ENCODE measurements around the gene ASAP2.

ASAP2 gene

DNA sequence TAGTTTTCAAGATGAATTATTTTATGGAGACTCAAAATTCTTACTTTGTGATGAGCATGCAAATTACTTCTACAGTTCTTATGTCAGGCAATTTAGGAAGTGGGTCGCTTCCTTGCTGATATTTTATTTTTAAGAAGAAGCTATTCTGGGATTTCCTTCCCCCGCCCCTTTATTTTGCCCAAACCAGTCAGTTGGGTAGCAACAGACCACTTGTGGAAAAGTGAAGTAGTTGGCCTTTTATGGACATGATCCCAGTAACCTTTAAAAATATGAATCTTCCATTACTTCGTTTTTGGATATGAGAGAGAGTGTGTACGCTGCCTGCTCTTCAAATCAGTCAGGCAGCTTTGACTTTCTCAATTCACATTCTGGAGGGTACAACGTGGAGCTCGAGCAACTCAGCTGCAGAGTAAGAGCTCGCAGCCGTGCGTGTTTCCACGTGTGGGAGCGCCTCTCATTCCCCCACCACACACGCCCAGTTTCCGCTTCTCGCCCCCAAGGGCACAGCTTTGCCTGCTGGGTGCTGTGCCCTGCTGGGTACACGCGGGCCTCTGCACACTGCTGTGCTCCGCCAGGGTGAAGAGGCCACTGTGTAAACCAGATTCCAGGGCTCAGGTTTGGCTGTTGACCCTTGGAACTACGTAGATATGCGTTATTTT lies 124.1 kb downstream of the ASAP2 start:
- no peak for DNase-seq

DNA sequence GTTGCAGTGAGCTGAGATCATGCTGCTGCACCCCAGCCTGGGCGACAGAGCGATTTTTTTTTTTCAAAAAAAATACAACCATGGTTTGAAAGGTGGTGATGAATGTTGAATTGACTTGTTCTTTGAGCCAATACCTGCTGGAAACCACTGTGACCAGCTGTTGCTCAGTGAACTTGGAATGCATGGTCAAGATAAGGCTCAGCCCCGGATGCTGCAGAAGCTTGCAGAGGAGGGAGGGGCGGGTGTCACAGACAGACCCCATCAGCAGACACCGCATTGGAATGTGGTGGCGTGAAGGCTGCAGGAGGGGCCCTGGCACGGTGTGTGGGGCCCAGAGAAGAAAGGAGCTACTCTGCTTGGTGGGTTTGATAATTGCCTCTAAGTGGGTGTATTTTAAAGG lies 125.1 kb downstream of the ASAP2 start:
- no peak for DNase-seq

DNA sequence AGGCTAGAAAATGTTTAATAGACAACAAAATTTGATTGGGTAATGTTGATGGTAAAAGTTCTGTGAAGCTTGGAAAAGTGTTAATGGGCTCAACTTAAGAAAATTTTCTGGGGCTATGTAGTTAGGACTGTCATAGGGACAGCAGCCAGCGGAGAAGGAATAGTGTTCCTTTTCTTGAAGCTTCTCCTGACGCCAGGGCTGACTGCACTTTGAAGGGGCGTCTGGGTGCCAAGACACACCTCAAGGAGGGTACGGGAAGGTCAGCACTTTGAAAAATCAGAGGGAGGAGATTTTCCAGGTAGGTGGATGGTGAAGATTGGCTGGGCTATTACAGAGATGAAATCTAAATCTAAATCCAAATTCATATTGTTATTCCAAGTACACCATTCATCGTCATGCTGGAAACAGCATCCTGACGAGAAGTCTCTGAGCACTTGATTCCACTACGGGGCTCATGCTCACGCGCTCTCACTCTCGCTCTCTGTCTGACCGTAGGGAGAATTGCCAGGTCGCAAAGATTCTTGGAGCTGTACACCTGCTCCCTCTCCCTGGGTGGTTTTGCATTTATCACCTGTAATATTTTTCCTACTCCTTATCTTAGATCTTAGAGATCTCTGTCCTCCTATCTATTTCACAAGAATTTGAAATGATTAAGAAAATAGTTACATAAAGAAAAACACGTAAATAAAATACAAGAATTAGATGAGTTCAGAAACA lies 125.7 kb downstream of the ASAP2 start:
- no peak for DNase-seq

DNA sequence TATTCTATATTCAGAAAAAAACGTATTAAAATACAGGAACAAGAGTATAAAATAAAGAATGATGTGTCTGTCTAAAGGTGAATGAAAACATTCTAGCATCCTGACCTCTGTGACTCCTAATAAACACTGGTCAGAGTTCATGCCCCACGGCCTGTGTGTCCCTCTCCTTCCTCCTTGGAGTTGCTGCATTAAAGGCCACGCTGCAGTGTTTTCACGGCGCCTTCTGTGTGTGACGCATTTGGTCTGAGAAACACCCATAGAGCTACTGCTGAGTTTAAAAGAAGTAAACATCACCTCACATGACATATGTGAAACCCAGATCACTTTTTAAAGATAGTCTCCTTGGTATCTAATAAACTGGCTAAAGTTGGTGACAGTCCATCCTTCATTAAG lies 126.2 kb downstream of the ASAP2 start:
- no peak for DNase-seq

DNA sequence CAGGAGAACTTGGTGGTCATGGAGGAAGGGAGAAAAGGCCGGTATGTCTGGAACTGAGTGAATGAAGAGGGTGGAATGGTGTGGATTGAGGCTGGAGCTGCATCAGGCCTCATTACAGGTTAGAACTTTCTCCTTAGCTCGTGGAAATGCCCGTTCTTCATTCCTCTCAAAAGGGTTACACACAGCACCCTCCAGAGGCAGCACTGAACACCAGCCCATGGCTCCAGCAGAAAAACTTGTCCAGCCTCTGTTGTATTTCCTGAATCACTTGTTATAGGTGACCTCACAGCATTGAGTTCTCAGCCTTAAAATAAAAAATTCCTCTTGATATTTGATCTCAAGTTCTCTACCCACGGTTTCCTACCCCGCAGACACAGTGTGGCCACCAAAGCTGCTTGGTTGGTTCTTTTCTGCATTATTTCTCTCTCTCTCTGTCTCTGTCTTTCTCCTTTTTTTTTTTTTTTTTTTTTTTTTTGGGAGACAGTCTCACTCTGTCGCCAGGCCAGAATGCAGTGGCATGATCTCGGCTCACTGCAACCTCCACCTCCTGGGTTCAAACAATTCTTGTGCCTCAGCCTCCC lies 127.1 kb downstream of the ASAP2 start:
- DNase-seq, result no peak

DNA sequence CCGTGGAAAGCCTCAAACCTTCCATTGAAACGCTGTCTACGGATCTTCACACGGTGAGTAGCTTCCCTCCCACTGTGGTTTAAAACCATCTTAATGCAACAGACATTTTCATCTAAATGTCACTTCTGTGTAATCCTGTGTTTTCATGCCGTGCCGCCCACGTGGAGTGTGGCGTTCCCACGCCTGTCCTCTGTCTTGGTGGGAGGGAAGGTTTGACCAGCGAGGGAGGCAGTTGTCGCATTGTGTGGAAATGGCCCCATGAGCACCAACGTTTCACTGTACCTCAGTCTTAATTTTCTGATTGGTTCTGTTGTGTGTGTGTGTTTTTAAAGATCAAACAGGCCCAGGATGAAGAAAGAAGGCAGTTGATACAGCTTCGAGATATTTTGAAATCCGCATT lies 128.1 kb downstream of the ASAP2 start:
- no peak for DNase-seq

DNA sequence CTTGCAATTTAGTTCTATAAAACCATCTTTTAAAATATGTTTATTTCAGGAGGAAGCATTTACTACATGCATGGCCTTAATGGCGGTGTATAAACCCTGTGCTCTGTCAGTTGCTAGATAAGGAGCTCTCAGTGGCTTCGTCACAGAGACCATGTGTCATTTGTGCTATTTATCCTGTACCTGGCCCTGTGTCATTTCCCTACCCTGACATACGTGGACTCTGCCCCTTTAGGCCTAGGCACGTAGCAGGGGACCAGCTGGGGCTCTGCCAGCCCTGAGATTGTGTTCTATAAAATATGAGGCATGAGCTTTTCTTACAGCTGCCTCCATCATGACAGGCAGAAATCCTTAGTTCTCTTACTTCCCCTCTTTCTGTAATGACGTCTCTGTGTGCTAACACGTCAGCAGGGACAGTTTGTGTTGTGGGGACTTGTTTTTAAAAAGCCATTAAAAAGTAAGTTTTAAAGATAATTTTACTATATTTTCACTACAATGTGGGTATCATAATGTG lies 128.8 kb downstream of the ASAP2 start:
- DNase-seq, result no peak

DNA sequence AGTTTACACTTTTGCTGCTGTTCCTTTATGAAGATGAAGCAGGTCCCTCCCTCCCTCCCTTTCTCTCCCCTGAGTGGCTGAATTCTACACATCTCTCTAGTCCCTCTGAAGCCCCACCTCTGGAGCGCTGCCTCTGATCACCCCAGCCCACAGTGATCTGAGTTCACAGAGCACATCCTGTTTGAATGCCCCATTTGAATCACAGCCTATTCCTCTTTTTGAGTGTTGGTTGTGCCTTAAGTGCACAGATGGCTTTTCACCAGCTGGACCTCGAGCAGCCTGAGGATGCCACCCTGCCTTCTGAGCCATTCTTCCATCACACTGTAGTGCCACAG lies 129.6 kb downstream of the ASAP2 start:
- DNase-seq, result no peak

DNA sequence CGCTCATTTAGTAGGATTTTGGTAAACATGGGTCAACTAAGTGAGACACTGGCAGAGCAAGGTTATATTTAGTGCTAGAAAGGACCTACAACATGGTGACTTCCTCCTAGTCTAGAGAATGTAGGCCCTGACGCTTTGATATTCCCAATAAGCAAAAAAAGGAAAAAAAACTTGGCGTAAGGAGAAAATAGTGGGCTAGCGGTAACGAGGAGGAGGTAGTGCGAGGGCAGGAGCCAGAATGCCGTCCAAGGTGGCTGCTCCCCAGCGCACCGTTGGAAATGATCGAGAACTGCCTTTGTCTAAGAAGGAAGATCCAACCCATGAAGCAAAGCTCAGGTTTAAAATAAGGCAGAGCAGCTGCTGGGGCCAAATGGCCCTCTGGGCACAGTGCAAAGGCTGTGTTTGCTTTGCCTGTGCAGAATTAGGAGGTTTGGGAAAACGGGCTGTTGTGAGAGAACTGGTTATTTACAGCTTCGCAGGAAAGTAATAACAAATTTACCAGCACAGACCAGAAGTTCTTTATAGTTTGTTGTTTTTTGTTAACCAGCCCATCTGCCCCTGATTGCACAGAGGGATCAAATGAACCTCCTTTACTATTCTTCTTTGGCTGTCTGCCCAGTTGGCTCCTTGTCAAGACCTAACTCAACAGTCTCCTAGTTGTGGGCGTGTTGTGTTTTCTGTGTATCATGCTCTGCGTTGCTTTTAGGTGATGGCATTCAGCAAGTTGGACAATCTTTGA lies 130.1 kb downstream of the ASAP2 start:
- no peak for DNase-seq

DNA sequence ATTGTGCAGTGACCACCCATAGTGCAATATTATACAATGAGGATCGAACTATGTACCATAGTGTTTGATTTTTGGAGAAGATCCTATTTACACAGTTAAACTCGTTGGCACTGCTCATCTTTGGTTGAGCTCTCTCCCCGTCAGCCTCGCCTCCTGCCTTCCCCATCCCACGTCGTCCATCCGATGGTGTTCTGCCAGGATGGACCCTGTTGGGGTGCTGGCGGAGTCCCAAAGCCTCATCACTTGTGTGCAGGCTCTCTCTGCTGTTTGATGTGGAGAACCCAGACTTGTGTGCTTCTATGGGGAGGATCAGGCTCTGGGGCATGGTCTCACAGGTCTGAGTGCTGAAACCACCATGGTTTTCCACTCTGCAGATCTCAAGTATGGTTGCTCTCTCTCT lies 131.3 kb downstream of the ASAP2 start:
- no peak for DNase-seq

DNA sequence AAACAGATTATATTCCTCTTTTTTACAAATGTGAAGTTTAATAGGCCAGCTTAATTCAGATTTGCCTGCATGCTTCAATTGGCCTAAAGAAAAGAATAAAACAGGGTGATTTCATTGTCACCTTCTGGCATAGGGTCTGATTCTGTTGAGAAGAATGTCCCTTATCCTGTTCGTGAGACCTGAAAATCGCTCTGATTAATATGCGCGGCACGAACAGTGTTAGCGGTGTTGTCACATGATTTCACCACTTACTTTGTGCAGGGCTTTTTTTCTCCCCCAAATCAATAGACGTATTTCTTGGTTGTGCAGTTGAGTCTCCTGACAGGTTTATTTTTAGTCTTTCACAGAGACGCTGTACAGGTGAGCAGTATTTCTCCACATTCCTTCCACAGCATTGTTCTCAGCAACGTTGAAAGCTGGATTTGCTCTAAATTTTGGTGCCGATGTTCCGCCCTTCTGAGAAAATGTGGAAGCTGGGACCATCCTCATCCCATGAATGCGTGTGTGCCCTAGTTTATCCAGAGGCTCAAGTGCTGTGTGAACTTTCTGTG lies 134.8 kb downstream of the ASAP2 start:
- DNase-seq, result no peak

DNA sequence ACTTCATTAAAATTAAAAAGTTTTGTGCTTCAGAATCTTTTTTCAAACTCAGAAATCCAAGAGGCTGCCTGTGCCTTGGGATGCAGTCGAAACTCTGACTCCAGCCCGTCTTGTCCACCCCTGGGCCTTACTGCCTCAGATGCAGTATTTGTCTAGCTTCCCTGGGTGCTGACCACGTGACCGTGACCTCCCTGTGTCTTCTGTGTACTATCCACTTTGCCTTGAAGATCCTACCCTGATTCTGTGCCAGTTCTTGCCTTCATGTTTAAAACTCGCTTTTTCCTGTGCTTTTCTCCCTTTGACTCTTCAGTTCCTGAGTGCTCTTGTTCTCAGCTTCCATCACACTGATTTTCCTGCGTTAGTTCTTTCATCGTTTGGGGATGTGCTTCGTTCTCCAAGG lies 136.0 kb downstream of the ASAP2 start:
- DNase-seq, result no peak

DNA sequence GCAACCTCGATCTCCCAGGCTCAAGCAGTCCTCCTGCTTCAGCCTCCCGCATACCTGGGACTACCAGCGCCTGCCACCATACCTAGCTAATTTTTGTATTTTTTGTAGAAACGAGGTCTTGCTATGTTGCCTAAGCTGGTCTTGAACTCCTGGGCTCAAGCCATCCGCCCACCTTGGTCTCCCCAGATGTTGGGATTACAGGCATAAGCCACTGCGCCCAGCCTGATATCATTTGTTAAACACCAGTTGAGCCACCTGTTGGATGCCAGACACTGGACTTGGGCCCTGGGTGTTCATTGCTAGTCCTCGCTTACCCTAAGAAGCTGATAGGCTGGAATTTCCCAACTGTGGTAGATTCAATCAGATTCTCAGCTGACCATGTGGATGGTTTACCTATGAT lies 136.9 kb downstream of the ASAP2 start:
- DNase-seq, result no peak

DNA sequence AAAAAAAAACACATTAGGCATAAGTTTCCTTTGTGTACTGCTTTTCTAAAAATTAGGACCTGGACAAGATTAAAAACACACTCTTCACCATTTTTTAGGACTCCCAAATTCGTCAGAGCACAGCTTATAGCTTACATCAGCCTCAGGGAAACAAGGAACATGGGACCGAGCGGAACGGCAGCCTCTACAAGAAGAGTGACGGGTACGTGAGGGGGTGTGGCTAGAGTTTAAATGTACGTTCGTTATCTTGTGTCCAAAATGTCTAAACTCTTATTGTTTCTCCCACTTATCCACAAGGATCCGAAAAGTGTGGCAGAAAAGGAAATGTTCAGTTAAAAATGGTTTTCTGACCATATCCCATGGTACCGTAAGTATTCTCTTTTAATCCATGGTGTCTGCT lies 137.8 kb downstream of the ASAP2 start:
- no peak for DNase-seq

DNA sequence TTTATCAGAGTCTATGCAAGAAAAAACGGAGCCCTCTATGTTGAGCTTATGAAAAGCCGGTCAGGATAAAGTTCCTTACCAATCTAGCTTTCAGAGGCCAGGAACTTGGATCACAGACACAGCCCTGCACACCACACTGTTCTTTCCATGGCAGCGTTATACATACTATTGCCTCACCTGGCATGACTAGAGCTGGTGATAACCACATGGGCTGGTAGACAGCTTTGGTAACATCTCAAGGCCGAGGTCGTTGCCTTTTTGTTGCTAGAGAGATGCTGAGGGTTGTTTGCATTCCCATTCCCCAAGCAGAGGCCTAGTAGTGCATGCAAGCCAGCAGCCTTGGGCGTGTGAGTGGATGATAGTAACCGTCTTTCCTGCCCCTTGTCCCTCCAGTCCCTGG lies 138.7 kb downstream of the ASAP2 start:
- DNase-seq, result no peak

DNA sequence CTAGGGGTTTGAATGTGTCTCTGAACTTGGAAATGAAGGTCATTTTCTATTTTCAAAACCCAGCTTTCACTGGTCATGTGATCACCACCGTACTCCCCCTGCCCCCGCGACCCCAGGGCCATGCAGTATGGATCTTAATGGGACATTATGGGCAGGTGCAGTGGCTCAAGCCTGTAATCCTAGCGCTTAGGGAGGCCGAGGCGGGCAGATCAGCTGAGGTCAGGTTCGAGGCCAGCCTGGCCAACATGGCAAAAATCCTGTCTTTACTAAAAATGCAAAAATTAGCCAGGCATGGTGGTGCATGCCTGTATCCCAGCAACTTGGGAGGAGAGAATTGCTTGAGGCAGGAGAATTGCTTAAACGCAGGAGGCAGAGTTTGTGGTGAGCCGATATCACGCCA lies 139.4 kb downstream of the ASAP2 start:
- DNase-seq, result no peak

DNA sequence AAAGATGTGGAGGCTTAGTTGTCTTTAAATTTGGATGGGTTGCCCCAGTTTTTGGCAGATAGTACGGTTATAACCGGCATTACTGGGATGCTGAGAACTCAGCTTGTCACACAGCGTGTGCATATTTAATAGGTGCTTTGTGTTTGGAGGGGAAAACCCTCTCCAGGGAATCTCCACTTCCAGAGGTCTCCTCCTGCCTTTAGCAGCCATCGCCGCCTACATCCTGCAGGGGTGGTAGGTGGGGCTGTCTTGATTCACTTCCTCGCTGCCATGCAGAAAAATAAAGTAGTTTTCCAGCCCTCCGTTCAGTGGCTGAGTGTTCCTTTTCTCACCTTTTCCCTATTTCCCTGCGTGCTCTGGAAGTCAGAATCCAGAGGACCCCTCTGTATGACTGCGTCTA lies 140.3 kb downstream of the ASAP2 start:
- no peak for DNase-seq

DNA sequence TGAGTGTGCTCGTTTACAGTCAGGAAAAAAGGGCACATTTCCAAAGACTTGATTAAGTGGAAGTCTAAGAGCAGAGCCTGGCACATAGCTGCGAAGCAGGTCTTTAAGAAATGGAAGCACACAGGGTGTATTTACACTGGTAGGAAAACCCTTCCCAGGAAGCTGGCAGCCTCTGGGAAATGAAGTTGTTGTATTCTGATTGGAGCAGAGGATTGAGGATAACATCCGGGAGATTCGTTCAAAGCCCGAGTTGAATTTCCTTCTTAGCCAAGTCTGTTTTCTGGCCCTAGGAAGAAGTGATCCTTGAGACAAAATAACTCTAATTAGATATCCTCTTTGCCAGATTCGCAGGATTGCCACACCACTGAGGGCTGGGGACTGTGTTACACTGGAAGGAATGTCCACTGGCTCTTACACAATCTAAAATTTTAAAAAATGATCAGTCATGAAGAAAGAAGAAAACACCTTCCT lies 140.8 kb downstream of the ASAP2 start:
- no peak for DNase-seq

DNA sequence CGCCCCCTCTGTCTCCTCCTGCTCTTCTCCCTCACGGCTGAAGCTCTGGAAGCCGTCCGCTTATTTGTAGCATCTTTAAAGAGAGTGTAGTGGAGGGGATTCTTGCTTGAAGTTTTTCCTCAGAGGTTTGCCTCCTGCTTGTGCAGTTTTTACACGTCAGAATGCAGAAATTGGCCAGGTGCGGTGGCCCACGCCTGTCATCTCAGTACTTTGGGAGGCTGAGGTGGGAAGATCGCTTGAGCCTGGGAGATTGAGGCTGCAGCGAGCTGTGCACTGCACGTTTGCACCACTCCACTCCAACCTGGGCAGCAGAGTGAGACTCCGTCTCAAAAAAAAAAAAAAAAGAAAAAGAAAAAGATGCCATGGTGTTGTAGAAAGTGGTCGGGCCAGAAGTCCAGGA lies 147.7 kb downstream of the ASAP2 start:
- no peak for DNase-seq

DNA sequence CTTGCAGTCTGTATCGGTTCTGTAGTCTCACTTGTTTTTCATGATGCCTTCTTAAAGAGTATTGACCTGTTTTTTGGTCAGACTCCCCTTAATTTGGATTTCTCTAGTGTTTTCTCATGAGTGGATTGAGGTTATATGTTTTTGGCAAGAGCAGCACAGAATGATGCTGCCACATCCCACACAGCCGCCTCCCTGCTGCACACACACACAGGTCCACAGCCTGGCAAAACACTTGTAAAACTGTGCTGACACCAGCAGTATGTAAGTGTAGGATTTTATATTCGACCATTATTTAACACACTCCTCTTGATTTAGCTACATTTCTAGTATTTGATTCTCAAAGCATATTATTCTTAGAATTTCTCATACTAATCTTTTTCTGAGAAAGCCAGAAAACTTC lies 148.7 kb downstream of the ASAP2 start:
- no peak for DNase-seq

DNA sequence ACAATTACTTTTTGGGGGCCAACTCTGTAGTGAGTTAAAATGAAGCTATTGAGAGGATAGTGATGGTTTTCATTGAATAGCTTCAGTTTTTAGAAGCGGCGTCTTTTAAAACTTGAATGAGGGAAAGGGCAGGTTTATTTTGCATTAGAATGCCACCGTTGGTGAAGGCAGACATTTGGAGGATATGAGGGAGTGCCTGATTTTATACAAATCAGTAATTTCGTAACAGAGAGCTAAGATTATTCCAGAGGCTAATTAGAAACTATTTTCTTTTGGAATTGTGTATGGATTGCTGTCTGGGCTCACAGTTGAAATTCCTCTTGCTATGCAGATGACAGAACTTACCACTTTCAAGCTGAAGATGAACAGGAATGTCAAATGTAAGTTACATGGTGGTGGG lies 149.1 kb downstream of the ASAP2 start:
- no peak for DNase-seq

DNA sequence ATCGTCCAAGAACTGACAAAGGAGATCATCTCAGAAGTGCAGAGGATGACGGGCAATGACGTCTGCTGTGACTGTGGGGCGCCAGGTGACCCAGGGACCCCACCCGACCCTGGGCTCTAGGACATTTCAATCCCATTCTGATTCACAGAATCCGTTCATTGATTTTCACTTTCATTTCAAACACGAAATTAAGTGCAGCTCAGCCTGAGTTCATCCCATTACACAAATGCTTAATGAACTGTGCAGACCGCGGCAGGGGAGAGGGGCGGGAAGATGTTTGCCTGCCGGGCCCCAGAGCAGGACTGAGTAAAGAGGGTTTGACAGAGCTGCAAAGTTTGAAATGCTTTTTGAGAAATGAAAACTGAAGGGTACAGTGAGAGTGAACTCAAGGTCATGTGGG lies 149.6 kb downstream of the ASAP2 start:
- no peak for DNase-seq

DNA sequence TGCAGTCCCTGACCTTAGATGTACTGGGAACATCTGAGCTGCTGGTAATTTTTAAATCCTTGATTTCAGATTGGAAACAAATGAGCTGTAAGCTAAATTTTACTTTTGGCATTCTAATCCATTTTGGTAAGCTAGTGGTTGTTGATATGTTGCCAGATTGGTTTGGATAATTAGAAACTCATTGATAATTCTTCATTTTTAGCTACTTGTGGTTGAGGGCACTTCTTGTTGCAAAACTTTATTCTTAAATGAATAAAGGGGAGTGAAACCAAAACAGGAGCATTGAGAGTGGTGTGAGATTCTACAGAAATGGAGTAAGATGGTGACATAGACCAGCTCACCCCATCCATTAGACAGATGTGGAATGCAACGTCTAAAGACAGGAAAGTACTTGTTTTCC lies 152.2 kb downstream of the ASAP2 start:
- DNase-seq, result no peak

DNA sequence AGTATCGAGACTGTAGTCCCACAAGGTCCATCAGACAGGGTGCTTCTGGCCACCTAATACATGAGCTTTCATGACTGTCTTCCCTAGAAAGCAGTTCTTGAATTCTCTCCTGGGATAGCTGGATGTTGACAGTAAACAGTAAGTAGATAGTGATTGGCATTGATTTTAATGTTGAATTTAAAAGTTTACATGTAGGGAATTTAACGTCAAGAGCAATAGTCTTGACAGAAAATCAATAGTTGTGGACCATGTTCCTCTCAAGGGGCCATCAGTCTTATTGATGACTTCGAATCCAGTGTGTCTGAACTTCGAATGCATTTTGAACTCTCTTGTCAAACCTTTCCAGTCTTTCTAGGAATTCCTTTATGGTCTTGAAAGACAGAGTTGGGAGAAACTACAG lies 152.9 kb downstream of the ASAP2 start:
- no peak for DNase-seq
